Aorta (tissue), 5 donors: ENCODE data around the gene TRIM22. TPM values are rescaled to one million over a fixed set of nuclear protein-coding genes. Genes with fewer than 3 reads are reported as not detected.

Experiments used
- ATAC-seq: fragments of 200-7000 bp; cut with Tn5 transposase; one replicate; pipeline ENCODE4 v1.9.1; 2022; ENCODE audit warnings: moderate library complexity; ENCODE audit not compliant: low FRiP score
- DNase-seq, 2 donors: peaks; one replicate each; pipeline ENCODE4 v3.0.0-alpha.2; 2020
- H3K27ac ChIP-seq, 2 donors: one replicate each; pipeline ENCODE4 v1.5.1; 2013; ENCODE audit warnings: low read length in 2 of 2, mild to moderate bottlenecking in 2 of 2, moderate library complexity in 2 of 2, control low read depth in 1 of 2, inconsistent platforms in 1 of 2, low read depth in 1 of 2
- H3K27me3 ChIP-seq, 2 donors: one replicate each; pipeline ENCODE4 v1.6.1; 2013; ENCODE audit warnings: control low read depth in 1 of 2, low read length in 1 of 2, mild to moderate bottlenecking in 1 of 2, moderate library complexity in 1 of 2; ENCODE audit not compliant: insufficient read depth in 2 of 2, control insufficient read depth in 1 of 2
- H3K36me3 ChIP-seq, 2 donors: one replicate each; pipeline ENCODE4 v1.6.1; 2013; ENCODE audit warnings: control low read depth in 1 of 2, low read length in 1 of 2, mild to moderate bottlenecking in 1 of 2; ENCODE audit not compliant: insufficient read depth in 2 of 2, control insufficient read depth in 1 of 2
- H3K4me1 ChIP-seq, 2 donors: one replicate each; pipeline ENCODE4 v1.6.1; 2013; ENCODE audit warnings: low read length in 2 of 2, control low read depth in 1 of 2, mild to moderate bottlenecking in 1 of 2, moderate library complexity in 1 of 2; ENCODE audit not compliant: insufficient read depth in 2 of 2, control insufficient read depth in 1 of 2
- H3K4me3 ChIP-seq, 2 donors: one replicate each; pipeline ENCODE4 v1.5.1; 2013; ENCODE audit warnings: low read length in 2 of 2, control low read depth in 1 of 2, mild to moderate bottlenecking in 1 of 2
- H3K9me3 ChIP-seq: one replicate; pipeline ENCODE4 v1.6.1; 2013; ENCODE audit warnings: mild to moderate bottlenecking, low read length; ENCODE audit not compliant: control insufficient read depth
- WGBS, 2 donors: extraction: QIAGEN DNeasy Blood & Tissue Kit; methylation state at CpG; one replicate each; pipeline ENCODE4 v1.1.7; 2013; 5-methylcytosine and 5-hydroxymethylcytosine counted together
- intact Hi-C, 2 donors: fragments of 100-400 bp; cut with DNase I; formaldehyde crosslinking; loops; one replicate each; pipeline versions ENCODE4 v1.14.2 to v1.15.0; 2022
- polyA plus RNA-seq, 2 donors: library from polyadenylated mRNA; stranded (reverse); fragments of 200-250 nt; gene quantifications; one replicate each; pipeline ENCODE4 v1.2.3, GENCODE V29; 2013
- total RNA-seq, 2 donors: library from RNA; stranded (reverse); fragmentation: NEBNext Ultra II Directional; extraction: Animal tissue kit (Norgen Biotek cat#: 25700); gene quantifications; one replicate each; pipeline ENCODE4 v1.2.1, GENCODE V29; 2021
- donor health status: healthy with polysubstance abuse.
- donor health status: Bipolar disorder and iron deficiency.
- donor health status: DM: no; HTN: no; CAD: no.
- donor health status: DM: no; HTN: no; CAD: no.
- donor health status: DM: yes; HTN: yes; CAD: no.

The TRIM22 gene
- total and polyA plus RNA-seq, 4 donors, result 39.9 to 110 (median 90.2) TPM

DNA sequence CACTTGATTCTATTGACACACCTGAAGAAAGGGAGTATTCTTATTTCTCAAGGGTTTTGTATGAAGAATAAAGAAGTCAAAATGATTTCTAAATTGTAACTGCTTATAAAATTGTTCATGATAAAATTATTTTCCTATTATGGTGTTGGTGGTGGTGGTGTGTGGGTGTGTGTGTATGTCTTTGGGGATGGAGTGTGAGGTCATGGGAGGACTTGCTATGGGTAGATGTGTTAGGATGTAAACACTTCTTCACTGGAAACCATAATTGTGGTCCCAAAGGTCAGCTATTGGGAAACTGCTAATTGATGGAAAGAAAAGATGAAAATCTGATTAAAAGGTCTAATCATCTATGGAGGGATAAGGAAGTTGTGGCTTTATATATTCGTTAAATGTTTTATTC lies 5.1 kb downstream of the TRIM22 start:
- DNase-seq (no peak), ATAC-seq (no peak)
- H3K9me3 ChIP-seq, result no peaks in the 10 kb centered on the region
- WGBS, 2 donors, result 94 to 95% methylated on average over 1 of the region's 1 CpG
- H3K36me3 ChIP-seq, result peaks cover 6 to 17% of the 10 kb centered on the region in 2 donors
- H3K4me1 ChIP-seq, result peaks cover 0 to 4% of the 10 kb centered on the region in 2 donors
- intact Hi-C loops, result loop anchor here in 1 of 2 donors (5.0 kb wide), 1 partner anchor 92 kb away; no protein-coding TSS in a partner anchor
- no peak overlapping the region for H3K4me3 ChIP-seq
- no peak overlapping the region for H3K27ac ChIP-seq
- no peaks in the 10 kb centered on the region for H3K27me3 ChIP-seq

DNA sequence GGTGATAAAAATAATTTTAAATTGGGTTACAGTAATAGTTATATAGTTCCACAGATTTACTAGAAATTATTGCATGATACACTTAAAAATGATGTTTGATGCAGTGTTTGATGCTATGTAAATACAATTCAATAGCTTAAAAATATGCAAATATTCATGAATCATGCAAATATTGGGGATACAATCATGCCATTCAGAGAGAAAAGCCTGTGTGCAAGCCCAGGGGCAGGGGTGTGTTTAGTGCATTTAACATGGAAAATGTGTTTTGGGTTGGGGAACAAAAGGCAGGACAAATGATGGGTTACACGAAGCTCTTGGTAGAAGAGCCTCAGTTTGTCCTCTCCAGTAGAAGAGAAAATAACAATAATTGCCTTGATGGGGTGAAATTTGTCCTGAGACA lies 6.0 kb downstream of the TRIM22 start:
- ATAC-seq, result no peak
- Histone ChIP-seq H3K9me3 (no peaks in the 10 kb centered on the region), H3K4me1 (no peaks in the 10 kb centered on the region), H3K27me3 (no peaks in the 10 kb centered on the region), H3K36me3 (peaks cover 6 to 17% of the 10 kb centered on the region in 2 donors), H3K4me3 (no peak overlapping the region), H3K27ac (no peak overlapping the region)
- no peak for DNase-seq
- 92 to 94% methylated on average over 1 of the region's 1 CpG for WGBS, 2 donors
- intact Hi-C loops, result no loop called here

DNA sequence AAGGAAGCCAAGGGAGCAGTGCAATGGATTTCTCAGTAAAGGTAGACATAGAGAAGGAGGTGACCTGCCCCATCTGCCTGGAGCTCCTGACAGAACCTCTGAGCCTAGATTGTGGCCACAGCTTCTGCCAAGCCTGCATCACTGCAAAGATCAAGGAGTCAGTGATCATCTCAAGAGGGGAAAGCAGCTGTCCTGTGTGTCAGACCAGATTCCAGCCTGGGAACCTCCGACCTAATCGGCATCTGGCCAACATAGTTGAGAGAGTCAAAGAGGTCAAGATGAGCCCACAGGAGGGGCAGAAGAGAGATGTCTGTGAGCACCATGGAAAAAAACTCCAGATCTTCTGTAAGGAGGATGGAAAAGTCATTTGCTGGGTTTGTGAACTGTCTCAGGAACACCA lies 6.6 kb downstream of the TRIM22 start:
- no peak for DNase-seq
- WGBS, 2 donors, result 67 to 74% methylated on average over 2 of the region's 2 CpGs

DNA sequence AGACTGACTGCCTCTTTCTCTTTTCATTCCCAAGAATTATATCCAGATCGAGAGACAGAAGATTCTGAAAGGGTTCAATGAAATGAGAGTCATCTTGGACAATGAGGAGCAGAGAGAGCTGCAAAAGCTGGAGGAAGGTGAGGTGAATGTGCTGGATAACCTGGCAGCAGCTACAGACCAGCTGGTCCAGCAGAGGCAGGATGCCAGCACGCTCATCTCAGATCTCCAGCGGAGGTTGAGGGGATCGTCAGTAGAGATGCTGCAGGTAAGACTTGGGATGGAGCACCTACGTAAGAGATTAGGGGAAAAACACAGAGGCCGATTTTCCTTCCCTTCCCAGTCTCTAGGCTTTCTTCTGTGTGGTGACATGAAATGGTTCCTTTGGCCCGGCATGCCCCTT lies 8.7 kb downstream of the TRIM22 start:
- no peak for ATAC-seq
- H3K4me1 ChIP-seq, result no peaks in the 10 kb centered on the region
- H3K27me3 ChIP-seq, result no peaks in the 10 kb centered on the region
- 92 to 97% methylated on average over 7 of the region's 7 CpGs for WGBS, 2 donors
- H3K27ac ChIP-seq, result no peak overlapping the region
- no peak overlapping the region for H3K4me3 ChIP-seq
- intact Hi-C loops, result no loop called here
- peaks cover 6 to 17% of the 10 kb centered on the region in 2 donors for H3K36me3 ChIP-seq
- no peak for DNase-seq
- no peaks in the 10 kb centered on the region for H3K9me3 ChIP-seq

More for the DNA sequence above, 6.6 kb downstream of the TRIM22 start:
- Histone ChIP-seq H3K4me3 (no peak overlapping the region), H3K9me3 (no peaks in the 10 kb centered on the region), H3K4me1 (no peaks in the 10 kb centered on the region), H3K27ac (no peak overlapping the region), H3K36me3 (peaks cover 6 to 17% of the 10 kb centered on the region in 2 donors), H3K27me3 (no peaks in the 10 kb centered on the region)
- intact Hi-C loops, result no loop called here
- no peak for ATAC-seq

DNA sequence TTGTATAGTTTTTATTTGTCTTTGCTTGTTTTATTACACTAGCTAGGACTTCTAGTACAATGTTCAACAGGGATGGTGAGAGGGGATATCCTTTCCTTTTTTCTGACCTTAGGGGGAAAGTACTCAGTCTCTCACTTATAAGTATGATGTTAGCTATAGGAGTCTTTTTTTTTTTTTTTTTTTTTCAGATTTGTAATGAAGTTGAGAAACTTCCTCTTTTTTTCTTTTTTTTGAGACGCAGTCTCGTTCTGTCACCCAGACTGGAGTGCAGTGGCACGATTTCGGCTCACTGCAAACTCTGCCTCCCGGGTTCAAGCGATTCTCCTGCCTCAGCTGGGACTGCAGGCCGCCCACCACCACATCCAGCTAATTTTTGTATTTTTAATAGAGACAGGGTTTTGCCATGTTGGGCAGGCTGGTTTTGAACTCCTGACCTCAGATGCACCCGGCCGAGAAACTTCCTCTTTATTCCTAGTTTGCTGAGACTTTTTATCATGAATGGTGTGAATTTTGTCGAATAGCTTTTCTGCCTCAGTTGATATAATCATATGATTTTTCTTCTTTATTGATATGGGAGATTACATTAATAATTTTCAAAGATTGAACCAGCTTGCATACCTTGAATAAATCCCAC lies 10.9 kb downstream of the TRIM22 start:
- H3K27ac ChIP-seq, result no peak overlapping the region
- no peaks in the 10 kb centered on the region for H3K27me3 ChIP-seq
- no peak for ATAC-seq
- DNase-seq, result no peak
- H3K4me3 ChIP-seq, result no peak overlapping the region
- no peaks in the 10 kb centered on the region for H3K4me1 ChIP-seq
- 87 to 94% methylated on average over 10 of the region's 10 CpGs for WGBS, 2 donors
- intact Hi-C loops, result no loop called here
- no peaks in the 10 kb centered on the region for H3K9me3 ChIP-seq
- H3K36me3 ChIP-seq, result peaks cover 3 to 17% of the 10 kb centered on the region in 2 donors

DNA sequence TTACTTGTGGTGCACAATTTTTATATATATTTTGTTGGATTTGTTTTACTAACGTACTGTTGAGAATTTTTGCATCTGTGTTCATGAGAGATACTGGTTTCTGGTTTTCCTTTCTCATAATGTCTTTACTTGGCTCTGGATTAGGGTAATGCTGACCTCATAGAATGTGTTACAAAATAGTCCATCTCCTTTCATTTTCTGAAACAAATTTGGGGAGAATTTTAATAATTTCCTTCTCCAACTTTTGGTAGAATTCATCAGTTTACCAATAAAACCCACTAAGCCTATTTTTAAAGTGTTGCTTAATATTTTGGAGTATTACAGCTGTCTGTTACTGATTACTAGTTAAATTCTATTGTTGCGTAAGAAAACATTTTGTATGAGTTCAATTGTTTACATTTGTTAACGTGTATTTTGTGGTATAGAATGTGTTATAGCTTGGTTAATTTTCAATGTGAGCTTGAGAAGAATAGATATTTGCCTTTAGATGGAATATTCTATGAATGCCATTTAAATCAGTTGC lies 11.5 kb downstream of the TRIM22 start:
- Histone ChIP-seq H3K4me3 (no peak overlapping the region), H3K27ac (no peak overlapping the region), H3K9me3 (no peaks in the 10 kb centered on the region), H3K4me1 (no peaks in the 10 kb centered on the region), H3K36me3 (peaks cover 3 to 15% of the 10 kb centered on the region in 2 donors), H3K27me3 (no peaks in the 10 kb centered on the region)
- 53 to 66% methylated on average over 3 of the region's 3 CpGs for WGBS, 2 donors
- intact Hi-C loops, result no loop called here
- ATAC-seq, result no peak
- no peak for DNase-seq

DNA sequence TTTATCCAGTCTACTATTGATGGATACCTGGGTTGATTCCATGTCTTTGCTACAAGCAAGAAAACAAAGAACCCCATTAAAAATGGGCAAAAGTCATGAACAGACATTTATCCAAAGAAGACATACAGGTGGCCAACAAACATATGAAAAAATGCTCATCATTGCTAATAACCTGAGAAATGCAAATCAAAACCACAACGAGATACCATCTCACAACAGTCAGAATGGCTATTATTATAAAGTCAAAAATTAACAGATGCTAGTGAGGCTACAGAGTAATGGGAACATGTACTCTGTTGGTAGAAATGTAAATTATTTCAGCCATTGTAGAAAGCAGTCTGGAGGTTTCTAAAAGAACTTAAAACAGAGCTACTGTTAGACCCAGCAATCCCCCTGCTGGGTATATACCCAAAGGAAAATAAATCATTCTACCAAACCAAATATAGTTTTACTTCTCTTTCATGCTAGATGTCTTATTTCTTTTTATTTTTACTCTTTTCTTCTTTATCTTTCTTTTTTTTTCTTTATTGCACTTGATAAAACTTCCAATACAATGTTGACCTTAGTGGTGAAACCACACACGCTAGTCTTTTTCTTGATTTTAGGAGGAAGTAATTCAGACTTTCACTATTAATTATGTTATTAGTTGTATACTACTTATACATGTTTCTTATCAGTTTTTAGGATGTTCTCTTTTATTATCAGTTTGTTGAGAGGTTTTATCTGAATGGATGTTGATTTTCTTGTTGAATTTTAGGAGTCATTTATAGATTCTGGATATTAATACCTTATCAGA lies 14.3 kb downstream of the TRIM22 start:
- intact Hi-C loops, result no loop called here
- H3K36me3 ChIP-seq, result peaks cover 2% of the 10 kb centered on the region in 2 donors
- H3K4me3 ChIP-seq, result no peak overlapping the region

DNA sequence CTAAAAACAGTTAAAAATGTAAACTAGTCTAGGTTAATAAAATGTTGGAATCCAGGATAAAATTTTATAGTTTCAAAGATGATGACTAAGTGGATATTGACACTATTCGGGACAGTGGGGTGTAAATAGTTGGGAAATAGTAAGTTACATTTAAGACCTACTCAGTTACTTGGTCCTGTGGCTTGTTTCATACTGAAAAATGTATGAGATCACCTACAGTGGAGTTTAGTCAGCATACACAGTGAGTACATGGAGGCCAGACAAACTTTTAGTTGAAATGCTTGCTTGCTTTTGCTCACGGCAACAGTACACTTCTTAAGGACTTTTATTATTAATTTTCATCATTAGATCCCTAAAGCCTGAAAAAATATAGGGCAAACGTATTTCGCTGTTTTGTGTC lies 16.1 kb downstream of the TRIM22 start:
- no peaks in the 10 kb centered on the region for H3K27me3 ChIP-seq
- H3K27ac ChIP-seq, result no peak overlapping the region
- H3K36me3 ChIP-seq, result peaks cover 2% of the 10 kb centered on the region in 2 donors
- DNase-seq (no peak), ATAC-seq (no peak)
- H3K4me3 ChIP-seq, result no peak overlapping the region
- WGBS, 2 donors, result 94 to 95% methylated on average over 4 of the region's 4 CpGs
- no peaks in the 10 kb centered on the region for H3K9me3 ChIP-seq
- H3K4me1 ChIP-seq, result no peaks in the 10 kb centered on the region
- intact Hi-C loops, result no loop called here

More for the DNA sequence above, 14.3 kb downstream of the TRIM22 start:
- ATAC-seq (no peak), DNase-seq (no peak)
- Histone ChIP-seq H3K9me3 (no peaks in the 10 kb centered on the region), H3K27ac (no peak overlapping the region), H3K4me1 (no peaks in the 10 kb centered on the region), H3K27me3 (no peaks in the 10 kb centered on the region)
- 94% methylated on average over 2 of the region's 2 CpGs for WGBS, 2 donors
